Suprapubic skin (tissue), 4 donors: ENCODE results near the gene CELF4. TPM values are rescaled to one million over a fixed set of nuclear protein-coding genes. Genes with fewer than 3 reads are reported as not detected.

ENCODE experiments used
- DNase-seq, 2 donors: peaks; one replicate each; pipeline ENCODE4 v3.0.0-alpha.2; 2019; ENCODE audit warnings: low spot score in 2 of 2
- H3K27ac ChIP-seq: fragments of 200-600 bp; sonication (generic); one replicate; pipeline ENCODE4 v1.5.1; 2019
- H3K27me3 ChIP-seq: fragments of 200-600 bp; sonication (generic); one replicate; pipeline ENCODE4 v1.5.1; 2019
- H3K36me3 ChIP-seq: fragments of 200-600 bp; sonication (generic); one replicate; pipeline ENCODE4 v1.5.1; 2019
- H3K4me1 ChIP-seq: fragments of 200-600 bp; sonication (generic); one replicate; pipeline ENCODE4 v1.5.1; 2019
- H3K4me3 ChIP-seq: fragments of 200-600 bp; sonication (generic); one replicate; pipeline ENCODE4 v1.5.1; 2019; ENCODE audit warnings: mild to moderate bottlenecking
- H3K9me3 ChIP-seq: fragments of 200-600 bp; sonication (generic); one replicate; pipeline ENCODE4 v1.5.1; 2019
- EP300 ChIP-seq: sonication (generic); formaldehyde crosslinking; IDR thresholded peaks from one replicate; pipeline ENCODE4 v1.6.1; 2017; ENCODE audit warnings: antibody characterized with exemption
- POLR2A ChIP-seq, 2 donors: fragments of 450-650 bp; IDR thresholded peaks; one replicate each; pipeline ENCODE4 v1.6.1; 2017; ENCODE audit warnings: antibody characterized with exemption in 2 of 2, mild to moderate bottlenecking in 2 of 2, moderate library complexity in 2 of 2
- POLR2AphosphoS5 ChIP-seq, 3 donors: sonication (generic); formaldehyde crosslinking; IDR thresholded peaks; one replicate each; pipeline ENCODE4 v1.6.1; 2017; ENCODE audit warnings: antibody characterized with exemption in 3 of 3
- WGBS: methylation state at CpG from one replicate; pipeline ENCODE4 v1.1.5; 2018; 5-methylcytosine and 5-hydroxymethylcytosine counted together
- total RNA-seq, 4 donors: library from RNA; depleted of rRNA; stranded (reverse); fragments of >200 nt; gene quantifications; one replicate each; pipeline ENCODE4 v1.1.0, GENCODE V29; 2016
- TF ChIP-seq, protein P1 (sequence below), 2 donors: fragments of 200-600 bp in 1 of 2; fragments of 450-650 bp in 1 of 2; sonication (generic) in 1 of 2; IDR thresholded peaks; one replicate each; pipeline ENCODE4 v1.5.1; 2016 to 2019; ENCODE audit warnings: antibody characterized with exemption in 2 of 2, mild to moderate bottlenecking in 1 of 2, moderate library complexity in 1 of 2

CELF4 gene
- total RNA-seq, 4 donors from 2014 or later, result not detected

DNA sequence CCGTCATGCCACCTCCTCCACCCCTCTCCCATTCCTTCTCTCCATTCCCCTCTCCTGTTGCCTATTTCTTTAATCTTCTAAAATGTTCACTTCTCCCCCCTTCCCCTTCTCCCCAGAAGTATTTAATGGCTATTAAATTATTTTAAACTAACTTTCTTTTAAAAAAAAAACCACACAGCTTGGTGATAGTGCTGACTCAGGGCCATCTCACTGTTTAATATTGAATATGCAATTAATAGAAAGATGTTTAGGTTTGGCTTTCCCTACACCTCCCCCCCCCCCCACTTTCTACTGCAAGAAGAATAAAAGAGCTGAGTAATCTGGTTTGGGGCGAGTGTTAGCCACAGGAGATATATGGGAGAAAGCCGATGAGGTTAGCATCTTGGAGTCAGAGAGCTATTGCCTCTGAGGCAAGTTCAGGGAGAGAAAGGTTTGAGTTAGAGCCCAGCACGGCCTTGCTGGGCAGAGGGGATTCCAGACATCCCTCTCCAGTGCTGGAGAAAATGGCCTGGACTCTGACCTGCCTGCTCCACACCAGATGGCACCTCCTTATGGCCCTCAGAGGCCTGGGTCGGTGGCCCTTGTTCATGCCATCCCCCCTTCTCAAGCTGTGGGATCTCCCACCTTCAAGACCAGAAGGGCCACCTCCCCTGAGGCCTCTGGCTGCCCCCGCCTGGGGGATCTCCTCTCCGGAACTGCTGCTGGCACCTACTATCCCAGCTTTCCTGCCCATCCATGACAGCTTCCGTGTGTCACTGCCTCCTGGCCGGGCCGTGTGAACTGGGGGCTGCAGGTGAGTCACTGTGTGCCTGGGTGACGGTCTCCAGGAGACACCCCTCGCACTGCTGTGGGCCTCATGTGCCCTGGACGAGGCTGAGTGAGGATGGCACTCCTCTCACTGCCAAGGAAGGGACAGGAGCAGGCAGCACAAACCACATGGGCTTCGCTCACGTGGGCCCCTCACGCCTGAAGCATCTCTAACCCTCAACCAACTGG lies 246.9 kb downstream of the CELF4 start:
- Histone ChIP-seq H3K27ac (no peak overlapping the region), H3K36me3 (no peaks in the 10 kb centered on the region), H3K4me1 (no peaks in the 10 kb centered on the region), H3K9me3 (no peaks in the 10 kb centered on the region), H3K27me3 (peaks cover 21% of the 10 kb centered on the region), H3K4me3 (no peak overlapping the region)
- no peak for TF ChIP-seq POLR2AphosphoS5 (IDR thresholded peaks at IDR 0.05)
- TF ChIP-seq POLR2A (IDR thresholded peaks at IDR 0.05), result no peak
- no peak for TF ChIP-seq EP300
- TF ChIP-seq, protein P1, sequence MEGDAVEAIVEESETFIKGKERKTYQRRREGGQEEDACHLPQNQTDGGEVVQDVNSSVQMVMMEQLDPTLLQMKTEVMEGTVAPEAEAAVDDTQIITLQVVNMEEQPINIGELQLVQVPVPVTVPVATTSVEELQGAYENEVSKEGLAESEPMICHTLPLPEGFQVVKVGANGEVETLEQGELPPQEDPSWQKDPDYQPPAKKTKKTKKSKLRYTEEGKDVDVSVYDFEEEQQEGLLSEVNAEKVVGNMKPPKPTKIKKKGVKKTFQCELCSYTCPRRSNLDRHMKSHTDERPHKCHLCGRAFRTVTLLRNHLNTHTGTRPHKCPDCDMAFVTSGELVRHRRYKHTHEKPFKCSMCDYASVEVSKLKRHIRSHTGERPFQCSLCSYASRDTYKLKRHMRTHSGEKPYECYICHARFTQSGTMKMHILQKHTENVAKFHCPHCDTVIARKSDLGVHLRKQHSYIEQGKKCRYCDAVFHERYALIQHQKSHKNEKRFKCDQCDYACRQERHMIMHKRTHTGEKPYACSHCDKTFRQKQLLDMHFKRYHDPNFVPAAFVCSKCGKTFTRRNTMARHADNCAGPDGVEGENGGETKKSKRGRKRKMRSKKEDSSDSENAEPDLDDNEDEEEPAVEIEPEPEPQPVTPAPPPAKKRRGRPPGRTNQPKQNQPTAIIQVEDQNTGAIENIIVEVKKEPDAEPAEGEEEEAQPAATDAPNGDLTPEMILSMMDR (IDR thresholded peaks at IDR 0.05), result no peak
- WGBS, result 89% methylated on average over 12 of the region's 16 CpGs
- DNase-seq, result no peak

DNA sequence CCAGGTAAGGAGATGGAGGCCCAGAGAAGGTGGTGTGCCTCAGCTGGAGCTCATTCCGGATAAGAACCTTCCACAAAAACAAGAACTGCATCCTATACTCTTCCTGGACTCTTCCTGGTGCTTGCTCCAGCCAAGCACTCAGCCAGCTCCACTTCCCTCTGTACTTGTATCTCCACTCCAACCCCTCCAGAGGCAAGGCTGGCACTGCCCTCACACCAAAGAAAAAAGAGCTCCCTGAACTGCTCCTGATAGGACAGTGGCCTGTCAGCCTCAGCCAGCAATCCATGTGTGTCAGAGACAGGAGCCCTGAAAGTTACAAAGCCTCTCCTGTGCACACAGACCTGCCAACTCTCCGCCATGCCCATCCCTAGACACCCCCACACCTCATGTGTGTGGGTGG lies 248.1 kb downstream of the CELF4 start:
- Histone ChIP-seq H3K4me1 (no peaks in the 10 kb centered on the region), H3K36me3 (no peaks in the 10 kb centered on the region), H3K27ac (no peak overlapping the region), H3K27me3 (peaks cover 14% of the 10 kb centered on the region), H3K9me3 (no peaks in the 10 kb centered on the region), H3K4me3 (no peak overlapping the region)
- 90% methylated on average over 1 of the region's 2 CpGs for WGBS
- DNase-seq, result no peak
- TF ChIP-seq POLR2AphosphoS5 (IDR thresholded peaks at IDR 0.05) (no peak), EP300 (no peak), POLR2A (IDR thresholded peaks at IDR 0.05) (no peak)
- TF ChIP-seq, protein P1 (IDR thresholded peaks at IDR 0.05), result no peak

DNA sequence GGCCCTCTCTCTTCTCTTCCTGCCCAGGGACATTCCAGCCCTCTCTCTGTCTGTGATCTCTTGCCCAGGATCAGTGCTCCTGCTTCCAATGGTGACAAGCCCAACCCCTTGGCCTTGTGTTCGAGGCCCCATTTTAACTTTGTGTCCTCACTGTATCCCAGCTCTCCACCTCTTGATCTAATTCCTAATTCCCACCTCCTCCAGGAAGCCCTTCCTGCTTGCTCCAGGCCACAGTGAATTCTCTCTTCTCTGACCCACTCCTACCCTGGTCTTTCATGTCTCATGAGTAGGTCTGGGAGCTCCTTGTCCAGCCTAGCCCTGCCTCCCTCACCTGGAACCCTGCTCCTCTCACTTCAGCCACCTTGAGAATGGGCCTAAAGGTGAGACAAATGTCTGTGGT lies 249.1 kb downstream of the CELF4 start:
- Histone ChIP-seq H3K36me3 (no peaks in the 10 kb centered on the region), H3K27ac (no peak overlapping the region), H3K4me1 (no peaks in the 10 kb centered on the region), H3K27me3 (peaks cover 7% of the 10 kb centered on the region), H3K4me3 (no peak overlapping the region), H3K9me3 (no peaks in the 10 kb centered on the region)
- TF ChIP-seq POLR2AphosphoS5 (IDR thresholded peaks at IDR 0.05) (no peak), EP300 (no peak), POLR2A (IDR thresholded peaks at IDR 0.05) (no peak)
- TF ChIP-seq, protein P1 (IDR thresholded peaks at IDR 0.05), result no peak
- WGBS, result 88% methylated on average over 1 of the region's 1 CpG
- no peak for DNase-seq

DNA sequence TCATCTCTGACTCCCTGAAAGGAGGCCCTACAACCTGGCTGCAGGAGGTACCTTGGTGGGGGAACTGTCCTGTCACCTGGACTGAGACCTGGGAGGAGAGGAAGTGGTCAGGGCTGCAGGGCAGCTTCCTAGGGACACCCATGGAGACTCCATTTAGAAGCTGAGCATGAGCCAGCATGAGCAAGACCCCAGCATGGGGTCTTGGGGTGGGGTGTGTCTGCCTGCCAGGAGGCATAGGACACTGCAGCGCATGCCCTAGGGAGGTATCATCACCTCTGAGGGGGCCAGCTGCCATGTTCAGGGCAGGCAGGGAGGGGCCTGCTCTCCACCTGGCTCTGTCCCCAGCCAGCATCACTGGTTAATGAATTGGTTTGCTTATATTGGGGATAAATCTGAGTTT lies 249.7 kb downstream of the CELF4 start:
- no peak overlapping the region for H3K27ac ChIP-seq
- no peak for DNase-seq
- peaks cover 2% of the 10 kb centered on the region for H3K27me3 ChIP-seq
- H3K4me1 ChIP-seq, result no peaks in the 10 kb centered on the region
- no peak overlapping the region for H3K4me3 ChIP-seq
- H3K36me3 ChIP-seq, result no peaks in the 10 kb centered on the region
- TF ChIP-seq POLR2A (IDR thresholded peaks at IDR 0.05) (no peak), EP300 (no peak), POLR2AphosphoS5 (IDR thresholded peaks at IDR 0.05) (no peak)
- TF ChIP-seq, protein P1 (IDR thresholded peaks at IDR 0.05), result no peak
- H3K9me3 ChIP-seq, result no peaks in the 10 kb centered on the region
- no CpG with 5 or more reads among the region's 1 CpG for WGBS

DNA sequence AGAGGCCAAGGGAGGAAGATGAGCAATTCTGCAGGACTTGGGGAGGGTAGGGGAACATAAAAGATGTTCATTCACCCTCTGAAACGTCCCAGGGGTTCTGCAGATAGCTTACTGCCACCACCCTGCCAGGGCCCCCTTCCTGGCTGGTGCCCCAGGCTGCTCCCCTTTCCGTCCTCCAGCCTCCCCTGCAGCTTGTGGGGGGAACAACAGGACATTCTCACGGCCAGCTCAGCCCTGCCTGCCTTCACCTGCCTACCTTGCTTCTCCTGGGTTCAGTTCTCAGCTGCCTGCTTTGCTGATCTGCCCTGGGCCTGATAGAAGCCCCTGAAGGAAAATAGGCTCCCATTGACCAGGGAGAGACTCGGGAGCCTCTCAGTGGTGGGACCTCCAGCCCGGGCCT lies 251.1 kb downstream of the CELF4 start:
- no peak overlapping the region for H3K4me3 ChIP-seq
- H3K27me3 ChIP-seq, result no peaks in the 10 kb centered on the region
- no peaks in the 10 kb centered on the region for H3K4me1 ChIP-seq
- no peaks in the 10 kb centered on the region for H3K36me3 ChIP-seq
- no peak overlapping the region for H3K27ac ChIP-seq
- no peak for DNase-seq
- H3K9me3 ChIP-seq, result no peaks in the 10 kb centered on the region
- whole genome bisulfite sequencing, result 74% methylated on average over 5 of the region's 5 CpGs
- TF ChIP-seq, protein P1 (IDR thresholded peaks at IDR 0.05), result no peak
- TF ChIP-seq EP300, result no peak
- no peak for TF ChIP-seq POLR2AphosphoS5 (IDR thresholded peaks at IDR 0.05)
- no peak for TF ChIP-seq POLR2A (IDR thresholded peaks at IDR 0.05)
